Measurements from ENCODE around the gene HSPB3.
"Not testable (repeated sequence)": the region's sequence is repeated elsewhere in the genome, so short reads cannot be mapped to it uniquely, and the experiment has no call there.

HSPB3 gene

GRCh38 chr5:54480296-54480695 lies 24.8 kb downstream of the HSPB3 start:
- ATAC-seq, result no peak
- no peak for TF ChIP-seq PPARA (CRISPR knock-in tag; IDR thresholded peaks at IDR 0.05; ENCODE audit: borderline replicate concordance)
- no peak for TF ChIP-seq PATZ1 (CRISPR knock-in tag; IDR thresholded peaks at IDR 0.05; ENCODE audit: borderline replicate concordance)
- TF ChIP-seq TOX (CRISPR knock-in tag; IDR thresholded peaks at IDR 0.05; ENCODE audit: borderline replicate concordance), result no peak
- no peak for TF ChIP-seq ZNF70 (CRISPR knock-in tag; IDR thresholded peaks at IDR 0.05)
- TF ChIP-seq CSDC2 (CRISPR knock-in tag; IDR thresholded peaks at IDR 0.05), result no peak
- TF ChIP-seq ESRRG (CRISPR knock-in tag; IDR thresholded peaks at IDR 0.05), result no peak
- no peak for TF ChIP-seq ZNF8 (CRISPR knock-in tag; IDR thresholded peaks at IDR 0.05)
- TF ChIP-seq RARB (CRISPR knock-in tag; IDR thresholded peaks at IDR 0.05), result no peak
- TF ChIP-seq ZC3H10 (CRISPR knock-in tag; IDR thresholded peaks at IDR 0.05), result no peak
- TF ChIP-seq TCF4 (CRISPR knock-in tag; IDR thresholded peaks at IDR 0.05; ENCODE audit: borderline replicate concordance), result no peak
- no peak for TF ChIP-seq CSRNP3 (CRISPR knock-in tag; IDR thresholded peaks at IDR 0.05)

GRCh38 chr5:54484219-54484894 lies 28.9 kb downstream of the HSPB3 start:
- no peak for TF ChIP-seq GLIS3 (CRISPR knock-in tag; IDR thresholded peaks at IDR 0.05)
- TF ChIP-seq ISL1 (CRISPR knock-in tag; IDR thresholded peaks at IDR 0.05), result no peak
- TF ChIP-seq ARNTL (CRISPR knock-in tag; IDR thresholded peaks at IDR 0.05; ENCODE audit: borderline replicate concordance, low read depth), result no peak
- TF ChIP-seq ZNF70 (CRISPR knock-in tag; IDR thresholded peaks at IDR 0.05), result no peak
- TF ChIP-seq TSHZ2 (CRISPR knock-in tag; IDR thresholded peaks at IDR 0.05), result no peak
- no peak for TF ChIP-seq SNAI2 (CRISPR knock-in tag; IDR thresholded peaks at IDR 0.05)
- TF ChIP-seq OSR1 (CRISPR knock-in tag; IDR thresholded peaks at IDR 0.05), result no peak
- TF ChIP-seq ZFP30 (CRISPR knock-in tag; IDR thresholded peaks at IDR 0.05), result no peak
- no peak for TF ChIP-seq CSRNP3 (CRISPR knock-in tag; IDR thresholded peaks at IDR 0.05)
- ATAC-seq, result no peak

GRCh38 chr5:54485659-54486058 lies 30.2 kb downstream of the HSPB3 start:
- not testable (repeated sequence) for ATAC-seq

- not testable (repeated sequence) for ATAC-seq
Observed at GRCh38 chr5:54489648-54489979, 34.1 kb downstream of the HSPB3 start.

- ATAC-seq, result no peak
- TF ChIP-seq ARNTL (CRISPR knock-in tag; IDR thresholded peaks at IDR 0.05; ENCODE audit: borderline replicate concordance, low read depth), result no peak
- TF ChIP-seq ZNF70 (CRISPR knock-in tag; IDR thresholded peaks at IDR 0.05), result no peak
- no peak for TF ChIP-seq CREB5 (CRISPR knock-in tag; IDR thresholded peaks at IDR 0.05; ENCODE audit: low read depth)
- no peak for TF ChIP-seq TOX (CRISPR knock-in tag; IDR thresholded peaks at IDR 0.05; ENCODE audit: borderline replicate concordance)
- TF ChIP-seq TCF4 (CRISPR knock-in tag; IDR thresholded peaks at IDR 0.05; ENCODE audit: borderline replicate concordance), result no peak
- no peak for TF ChIP-seq ISL1 (CRISPR knock-in tag; IDR thresholded peaks at IDR 0.05)
- no peak for TF ChIP-seq POU6F1 (CRISPR knock-in tag; IDR thresholded peaks at IDR 0.05; ENCODE audit: borderline replicate concordance, low read depth)
- no peak for TF ChIP-seq ZFP30 (CRISPR knock-in tag; IDR thresholded peaks at IDR 0.05)
- TF ChIP-seq ZFP3 (CRISPR knock-in tag; IDR thresholded peaks at IDR 0.05), result no peak
Observed at GRCh38 chr5:54491326-54491725, 35.8 kb downstream of the HSPB3 start.

Measured in SK-N-SH treated with all-trans-retinoic acid at 6 μM for 48 hours (cell line).